Measurements from ENCODE around the gene PHLDB2.

- no peak for TF ChIP-seq FOXA1 (IDR thresholded peaks at IDR 0.05)
- TF ChIP-seq, protein P1, sequence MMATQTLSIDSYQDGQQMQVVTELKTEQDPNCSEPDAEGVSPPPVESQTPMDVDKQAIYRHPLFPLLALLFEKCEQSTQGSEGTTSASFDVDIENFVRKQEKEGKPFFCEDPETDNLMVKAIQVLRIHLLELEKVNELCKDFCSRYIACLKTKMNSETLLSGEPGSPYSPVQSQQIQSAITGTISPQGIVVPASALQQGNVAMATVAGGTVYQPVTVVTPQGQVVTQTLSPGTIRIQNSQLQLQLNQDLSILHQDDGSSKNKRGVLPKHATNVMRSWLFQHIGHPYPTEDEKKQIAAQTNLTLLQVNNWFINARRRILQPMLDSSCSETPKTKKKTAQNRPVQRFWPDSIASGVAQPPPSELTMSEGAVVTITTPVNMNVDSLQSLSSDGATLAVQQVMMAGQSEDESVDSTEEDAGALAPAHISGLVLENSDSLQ (IDR thresholded peaks at IDR 0.05), result no peak
- TF ChIP-seq SP1 (IDR thresholded peaks at IDR 0.05), result no peak
- TF ChIP-seq FOXM1 (IDR thresholded peaks at IDR 0.05; ENCODE audit: borderline replicate concordance), result no peak
- TF ChIP-seq ZNF384 (IDR thresholded peaks at IDR 0.05), result no peak
- TF ChIP-seq HDGF (IDR thresholded peaks at IDR 0.05; ENCODE audit: borderline replicate concordance), result no peak
- TF ChIP-seq NFRKB (IDR thresholded peaks at IDR 0.05), result no peak
- TF ChIP-seq L3MBTL2 (conservative IDR thresholded peaks at IDR 0.05), result no peak
- no peak for TF ChIP-seq FOXK2 (IDR thresholded peaks at IDR 0.05)
- no peak for TF ChIP-seq LEF1 (IDR thresholded peaks at IDR 0.05; ENCODE audit: borderline replicate concordance)
- no peak for TF ChIP-seq BHLHE40 (IDR thresholded peaks at IDR 0.05; ENCODE audit: borderline replicate concordance)
- no peak for TF ChIP-seq ELF4 (IDR thresholded peaks at IDR 0.05)
- TF ChIP-seq CTBP1 (IDR thresholded peaks at IDR 0.05; ENCODE audit: borderline replicate concordance), result no peak
These were observed 90.6 kb downstream of the PHLDB2 start for GRCh38 chr3:111949712-111950111.

Data from HEK293T (cell line).